PC-9 (cell line): ENCODE results near the gene OR10H2. TPM values are rescaled to one million over a fixed set of nuclear protein-coding genes. Genes with fewer than 3 reads are reported as not detected.
A peak's percentile ranks its signal among the peaks of the same experiment; 100 is the strongest.

Experiments used
- BruUV-seq: library from RNA; stranded (reverse); fragments of 400-500 nt; replicated peaks from 2 replicates; lab custom pipeline; 2021; lab: Mats Ljungman, UMichigan
- CTCF ChIA-PET: fragments of 300-600 bp; sonication (Branson Sonifier 250); formaldehyde crosslinking; loops from one replicate; lab custom pipeline; 2022; ENCODE audit warnings: antibody characterized with exemption; lab: Charles Lee
- POLR2A ChIA-PET: fragments of 300-600 bp; sonication (Branson Sonifier 250); formaldehyde crosslinking; loops from one replicate; lab custom pipeline; 2022; ENCODE audit warnings: antibody characterized with exemption; ENCODE audit not compliant: unreplicated experiment; lab: Charles Lee
- DNase-seq, 2 experiments: peaks; one replicate each; pipeline versions ENCODE4 v3.0.0 to v3.0.0-alpha.2; 2015 to 2022; ENCODE audit warnings: mixed read lengths in 1 of 2
- H2AFZ ChIP-seq: fragments of 200-600 bp; sonication (generic); 2 replicates; pipeline ENCODE4 v1.8.1; 2017; ENCODE audit warnings: antibody characterized with exemption
- H3F3A ChIP-seq: fragments of 200-600 bp; sonication (generic); 2 replicates; pipeline ENCODE4 v1.8.1; 2017; ENCODE audit warnings: antibody characterized with exemption, mild to moderate bottlenecking, low read depth; ENCODE audit not compliant: insufficient read depth
- H3K27ac ChIP-seq: fragments of 200-600 bp; sonication (generic); 2 replicates; pipeline ENCODE4 v1.6.1; 2016; ENCODE audit warnings: mixed run types
- H3K27me3 ChIP-seq: fragments of 200-600 bp; sonication (generic); 2 replicates; pipeline ENCODE4 v1.6.1; 2016; ENCODE audit warnings: low read depth, mixed run types; ENCODE audit not compliant: insufficient read depth
- H3K36me3 ChIP-seq: fragments of 200-600 bp; sonication (generic); 2 replicates; pipeline ENCODE4 v1.6.1; 2016; ENCODE audit warnings: low read depth, mixed run types
- H3K4me1 ChIP-seq: fragments of 200-600 bp; sonication (generic); replicated peaks from 2 replicates; pipeline ENCODE4 v1.6.1; 2016; ENCODE audit warnings: mixed run types; ENCODE audit not compliant: insufficient read depth
- H3K4me2 ChIP-seq: fragments of 200-600 bp; sonication (generic); 2 replicates; pipeline ENCODE4 v1.6.1; 2017; ENCODE audit warnings: mixed run types
- H3K4me3 ChIP-seq: fragments of 200-600 bp; sonication (generic); 2 replicates; pipeline ENCODE4 v1.6.1; 2016; ENCODE audit warnings: mixed run types
- H3K79me2 ChIP-seq: fragments of 200-600 bp; sonication (generic); 2 replicates; pipeline ENCODE4 v1.6.1; 2017; ENCODE audit warnings: low read depth, mixed run types
- H3K9me2 ChIP-seq: fragments of 200-600 bp; sonication (generic); 2 replicates; pipeline ENCODE4 v1.8.1; 2017; ENCODE audit warnings: mild to moderate bottlenecking; ENCODE audit not compliant: insufficient read depth
- H3K9me3 ChIP-seq: fragments of 200-600 bp; sonication (generic); 2 replicates; pipeline ENCODE4 v1.8.1; 2016; ENCODE audit warnings: low read depth; ENCODE audit not compliant: insufficient read depth
- H4K20me1 ChIP-seq: fragments of 200-600 bp; sonication (generic); 2 replicates; pipeline ENCODE4 v1.8.1; 2017; ENCODE audit not compliant: insufficient read depth
- CTCF ChIP-seq: fragments of 200-600 bp; sonication (generic); conservative IDR thresholded peaks from 2 replicates; pipeline ENCODE4 v1.6.1; 2017; ENCODE audit warnings: mixed run types, antibody characterized with exemption, mild to moderate bottlenecking, moderate library complexity
- EZH2 ChIP-seq: fragments of 200-600 bp; sonication (generic); IDR thresholded peaks from 2 replicates; pipeline ENCODE4 v1.8.0; 2017; ENCODE audit warnings: antibody characterized with exemption, low read depth
- intact Hi-C: fragments of 100-400 bp; cut with micrococcal nuclease; formaldehyde crosslinking; loops from one replicate; pipeline ENCODE4 v1.10.0; 2022; ENCODE audit not compliant: unreplicated experiment
- total RNA-seq: library from RNA; stranded (reverse); gene quantifications from 2 replicates; pipeline ENCODE4 v1.2.3, GENCODE V29; 2021

The OR10H2 gene
- total RNA-seq, 1 experiment from 2014 or later = not detected

- Histone ChIP-seq H3K36me3 (no peaks in the 10 kb centered on the region), H2AFZ (no peak overlapping the region), H4K20me1 (no peaks in the 10 kb centered on the region), H3K4me3 (no peak overlapping the region), H3K4me1 (peaks cover 4% of the 10 kb centered on the region), H3K4me2 (no peak overlapping the region), H3K27ac (no peak overlapping the region), H3F3A (peaks cover 4% of the 10 kb centered on the region; the same call in 1 of the 2 replicates), H3K9me2 (no peaks in the 10 kb centered on the region), H3K9me3 (no peaks in the 10 kb centered on the region), H3K27me3 (no peaks in the 10 kb centered on the region), H3K79me2 (no peaks in the 10 kb centered on the region)
- DNase-seq = no peak
- POLR2A ChIA-PET = no interaction called here
- intact Hi-C loops = no loop called here
- no TSS peak for BruUV-seq
- no peak for TF ChIP-seq EZH2
- TF ChIP-seq CTCF = no peak
- CTCF ChIA-PET = no interaction called here
Measured at GRCh38 chr19:15696654-15697194, 31.1 kb upstream of the OR10H2 start.

- CTCF ChIA-PET = interaction anchor here (0.6 kb wide), 1 partner anchor 1671 kb away, joined by 5 read pairs; the partner anchor contains the start of gene IL27RA
- H3K27ac ChIP-seq = no peak overlapping the region; the same call in 1 of the 2 replicates
- H3F3A ChIP-seq = peaks cover 16% of the 10 kb centered on the region; the same call in 1 of the 2 replicates
- no peaks in the 10 kb centered on the region for H3K79me2 ChIP-seq
- H3K9me2 ChIP-seq = no peaks in the 10 kb centered on the region
- intact Hi-C loops = loop anchor here (1.0 kb wide), 4 partner anchors 29 to 135 kb away; partner anchors contain the start of genes CYP4F12 and CYP4F3
- peak; percentile 66 to 74 for DNase-seq
- H2AFZ ChIP-seq = no peak overlapping the region
- H3K4me1 ChIP-seq = peaks cover 19% of the 10 kb centered on the region
- H3K27me3 ChIP-seq = peaks cover 7% of the 10 kb centered on the region; the same call in 1 of the 2 replicates
- BruUV-seq = no TSS peak
- no peaks in the 10 kb centered on the region for H3K9me3 ChIP-seq
- H3K4me2 ChIP-seq = peak overlapping the region; percentile 61
- POLR2A ChIA-PET = interaction anchor here (0.6 to 0.7 kb wide), 4 partner anchors 25 to 632 kb away, joined by 3 to 9 read pairs (median 4); no protein-coding TSS in a partner anchor
- no peaks in the 10 kb centered on the region for H3K36me3 ChIP-seq
- TF ChIP-seq EZH2 (no peak), CTCF (no peak)
- no peak overlapping the region for H3K4me3 ChIP-seq
- H4K20me1 ChIP-seq = no peaks in the 10 kb centered on the region
Measured at GRCh38 chr19:15701757-15702533, 25.9 kb upstream of the OR10H2 start.

- peaks cover 7% of the 10 kb centered on the region; the same call in 1 of the 2 replicates for H3K27me3 ChIP-seq
- intact Hi-C loops = loop anchor here (1.0 kb wide), 4 partner anchors 29 to 135 kb away; partner anchors contain the start of genes CYP4F12 and CYP4F3
- ChIA-PET CTCF (interaction anchor here (0.6 kb wide), 1 partner anchor 1671 kb away, joined by 5 read pairs; the partner anchor contains the start of gene IL27RA), POLR2A (interaction anchor here (0.6 kb wide), 5 partner anchors 15 to 492 kb away, joined by 3 to 27 read pairs (median 4); no protein-coding TSS in a partner anchor)
- H3K27ac ChIP-seq = no peak overlapping the region; the same call in 1 of the 2 replicates
- no peak overlapping the region for H2AFZ ChIP-seq
- H3K4me1 ChIP-seq = peaks cover 19% of the 10 kb centered on the region
- no peaks in the 10 kb centered on the region for H3K79me2 ChIP-seq
- H3K4me3 ChIP-seq = no peak overlapping the region
- no peaks in the 10 kb centered on the region for H3K9me2 ChIP-seq
- H4K20me1 ChIP-seq = no peaks in the 10 kb centered on the region
- H3K36me3 ChIP-seq = no peaks in the 10 kb centered on the region
- peaks cover 16% of the 10 kb centered on the region; the same call in 1 of the 2 replicates for H3F3A ChIP-seq
- peak; percentile 85 to 97 for DNase-seq
- H3K9me3 ChIP-seq = no peaks in the 10 kb centered on the region
- peak overlapping the region; percentile 61 for H3K4me2 ChIP-seq
- no TSS peak for BruUV-seq
- TF ChIP-seq CTCF = 0 out of 2 replicates have a peak, but pooled peaks have one; percentile 28
- no peak for TF ChIP-seq EZH2
Measured at GRCh38 chr19:15702534-15702930, 25.3 kb upstream of the OR10H2 start.
